Gastroesophageal sphincter (tissue), 4 donors: Measurements from ENCODE around the gene IBA57. TPM values are rescaled to one million over a fixed set of nuclear protein-coding genes. Genes with fewer than 3 reads are reported as not detected.
"Not testable (repeated sequence)": the region's sequence is repeated elsewhere in the genome, so short reads cannot be mapped to it uniquely, and the experiment has no call there.

Experiments
- ATAC-seq: fragments of 150-250 bp; one replicate; pipeline ENCODE4 v1.9.1; 2016; ENCODE audit warnings: mild to moderate bottlenecking, moderate library complexity
- H3K27ac ChIP-seq, 4 donors: fragments of 200-600 bp; sonication (generic) in 3 of 4; 1 replicate in 3 of 4; 2 replicates in 1 of 4; pipeline ENCODE4 v1.5.1; 2016 to 2019
- H3K27me3 ChIP-seq: fragments of 200-600 bp; sonication (generic); one replicate; pipeline ENCODE4 v1.5.1; 2019
- H3K36me3 ChIP-seq, 2 donors: fragments of 200-600 bp; sonication (generic); one replicate each; pipeline ENCODE4 v1.5.1; 2019; ENCODE audit warnings: control low read depth in 1 of 2
- H3K4me1 ChIP-seq, 3 donors: fragments of 200-600 bp; sonication (generic); 1 replicate in 2 of 3; 2 replicates in 1 of 3; pipeline ENCODE4 v1.5.1; 2016 to 2019; ENCODE audit warnings: control low read depth in 2 of 3
- H3K4me3 ChIP-seq, 2 donors: fragments of 200-600 bp; sonication (generic); one replicate each; pipeline ENCODE4 v1.5.1; 2019; ENCODE audit warnings: mild to moderate bottlenecking in 1 of 2, moderate library complexity in 1 of 2
- H3K9me3 ChIP-seq, 3 donors: fragments of 200-600 bp; sonication (generic); one replicate each; pipeline ENCODE4 v1.5.1; 2017 to 2019; ENCODE audit warnings: control low read depth in 2 of 3
- EP300 ChIP-seq: sonication (generic); formaldehyde crosslinking; IDR thresholded peaks from one replicate; pipeline ENCODE4 v1.6.1; 2017; ENCODE audit warnings: antibody characterized with exemption, mild to moderate bottlenecking
- POLR2A ChIP-seq, 2 donors: fragments of 450-650 bp; IDR thresholded peaks; one replicate each; pipeline ENCODE4 v1.6.1; 2017; ENCODE audit warnings: antibody characterized with exemption in 2 of 2, mild to moderate bottlenecking in 2 of 2, moderate library complexity in 1 of 2
- POLR2AphosphoS5 ChIP-seq: sonication (generic); formaldehyde crosslinking; IDR thresholded peaks from one replicate; pipeline ENCODE4 v1.6.1; 2017; ENCODE audit warnings: antibody characterized with exemption
- WGBS, 2 donors: methylation state at CpG; one replicate each; pipeline ENCODE4 v1.1.5; 2018; ENCODE audit warnings: low coverage in 1 of 2; 5-methylcytosine and 5-hydroxymethylcytosine counted together
- total RNA-seq, 4 donors: library from RNA; depleted of rRNA; stranded (reverse); fragments of >200 nt; gene quantifications; one replicate each; pipeline ENCODE4 v1.1.0, GENCODE V29; 2016
- TF ChIP-seq, protein P1 (sequence below), 4 experiments: fragments of 200-600 bp in 2 of 4; fragments of 450-650 bp in 2 of 4; sonication (generic) in 1 of 4; IDR thresholded peaks; one replicate each; pipeline ENCODE4 v1.5.1; 2017 to 2019; ENCODE audit warnings: antibody characterized with exemption in 4 of 4, mild to moderate bottlenecking in 2 of 4, moderate library complexity in 2 of 4

Gene IBA57
- total RNA-seq, 4 donors from 2014 or later = 4.2 to 11.3 (median 7.4) TPM

DNA sequence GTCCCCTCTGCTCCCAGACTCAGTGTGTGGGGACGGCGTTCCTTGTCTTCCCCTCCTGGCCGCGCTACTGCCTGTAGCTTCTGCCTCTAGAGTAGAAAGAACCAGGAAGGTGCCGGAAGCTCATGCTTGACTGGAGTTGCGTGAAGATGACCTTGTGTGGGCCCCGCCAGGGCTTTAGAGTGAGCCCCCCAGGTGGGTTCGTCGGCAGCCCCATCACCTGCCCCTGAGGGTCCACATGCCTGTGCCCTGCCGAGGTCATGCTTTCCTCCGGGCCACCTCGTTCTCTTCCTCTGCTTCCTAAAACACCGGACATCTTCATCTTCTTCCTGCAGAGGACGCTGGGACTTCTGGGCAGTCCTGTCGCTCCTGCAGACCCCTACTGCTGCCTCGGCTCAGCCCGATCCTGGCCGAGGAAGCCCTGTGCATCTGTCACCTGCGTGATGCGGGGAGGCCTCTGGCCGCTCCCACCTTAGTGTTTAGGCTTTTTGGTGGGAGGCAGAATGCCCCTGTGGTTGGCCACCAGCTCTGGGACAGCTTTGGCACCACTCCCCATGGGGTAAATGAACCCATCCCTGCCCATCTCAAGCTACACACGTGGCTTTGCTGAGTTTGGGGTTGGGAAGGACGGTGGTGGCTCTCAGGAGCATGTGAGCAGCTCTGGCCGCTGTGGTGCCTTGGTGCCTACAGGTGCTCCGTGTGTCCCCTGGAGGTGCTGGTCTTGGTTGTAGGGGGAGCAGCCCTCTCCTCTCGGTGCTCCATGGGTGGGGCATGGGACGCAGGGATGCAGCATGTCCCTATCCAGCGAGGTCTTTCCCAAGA is 54.6 kb downstream of the IBA57 start:
- TF ChIP-seq POLR2AphosphoS5 (no peak), EP300 (no peak), POLR2A (IDR thresholded peaks at IDR 0.05) (no peak)
- TF ChIP-seq, protein P1, sequence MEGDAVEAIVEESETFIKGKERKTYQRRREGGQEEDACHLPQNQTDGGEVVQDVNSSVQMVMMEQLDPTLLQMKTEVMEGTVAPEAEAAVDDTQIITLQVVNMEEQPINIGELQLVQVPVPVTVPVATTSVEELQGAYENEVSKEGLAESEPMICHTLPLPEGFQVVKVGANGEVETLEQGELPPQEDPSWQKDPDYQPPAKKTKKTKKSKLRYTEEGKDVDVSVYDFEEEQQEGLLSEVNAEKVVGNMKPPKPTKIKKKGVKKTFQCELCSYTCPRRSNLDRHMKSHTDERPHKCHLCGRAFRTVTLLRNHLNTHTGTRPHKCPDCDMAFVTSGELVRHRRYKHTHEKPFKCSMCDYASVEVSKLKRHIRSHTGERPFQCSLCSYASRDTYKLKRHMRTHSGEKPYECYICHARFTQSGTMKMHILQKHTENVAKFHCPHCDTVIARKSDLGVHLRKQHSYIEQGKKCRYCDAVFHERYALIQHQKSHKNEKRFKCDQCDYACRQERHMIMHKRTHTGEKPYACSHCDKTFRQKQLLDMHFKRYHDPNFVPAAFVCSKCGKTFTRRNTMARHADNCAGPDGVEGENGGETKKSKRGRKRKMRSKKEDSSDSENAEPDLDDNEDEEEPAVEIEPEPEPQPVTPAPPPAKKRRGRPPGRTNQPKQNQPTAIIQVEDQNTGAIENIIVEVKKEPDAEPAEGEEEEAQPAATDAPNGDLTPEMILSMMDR (IDR thresholded peaks at IDR 0.05) = no peak
- H3K36me3 ChIP-seq = peaks cover 0 to 39% of the 10 kb centered on the region in 2 donors
- no peak overlapping the region for H3K4me3 ChIP-seq
- H3K27me3 ChIP-seq = no peaks in the 10 kb centered on the region
- WGBS, 2 donors = 80 to 92% methylated on average over 2 to 9 of the region's 28 CpGs
- no peak for ATAC-seq
- H3K27ac ChIP-seq = no peak overlapping the region
- no peaks in the 10 kb centered on the region for H3K4me1 ChIP-seq
- peaks cover 0 to 15% (median 0%) of the 10 kb centered on the region in 3 donors for H3K9me3 ChIP-seq

DNA sequence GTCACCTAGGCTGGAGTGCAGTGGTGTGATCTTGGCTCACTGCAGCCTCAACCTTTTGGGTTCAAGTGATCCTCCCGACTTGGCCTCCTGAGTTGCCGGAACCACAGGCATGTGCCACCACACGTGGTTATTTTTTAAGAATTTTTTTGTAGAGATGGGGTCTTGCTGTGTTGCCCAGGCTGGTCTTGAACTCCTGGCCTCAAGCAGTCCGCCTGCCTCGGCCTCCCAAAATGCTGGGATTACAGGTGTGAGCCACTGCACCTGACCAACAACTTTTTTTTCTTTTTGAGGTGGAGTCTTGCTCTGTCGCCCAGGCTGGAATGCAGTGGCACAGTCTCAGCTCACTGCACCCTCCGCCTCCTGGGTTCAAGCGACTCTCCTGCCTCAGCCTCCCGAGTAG is 55.5 kb downstream of the IBA57 start:
- ATAC-seq = not testable (repeated sequence)

DNA sequence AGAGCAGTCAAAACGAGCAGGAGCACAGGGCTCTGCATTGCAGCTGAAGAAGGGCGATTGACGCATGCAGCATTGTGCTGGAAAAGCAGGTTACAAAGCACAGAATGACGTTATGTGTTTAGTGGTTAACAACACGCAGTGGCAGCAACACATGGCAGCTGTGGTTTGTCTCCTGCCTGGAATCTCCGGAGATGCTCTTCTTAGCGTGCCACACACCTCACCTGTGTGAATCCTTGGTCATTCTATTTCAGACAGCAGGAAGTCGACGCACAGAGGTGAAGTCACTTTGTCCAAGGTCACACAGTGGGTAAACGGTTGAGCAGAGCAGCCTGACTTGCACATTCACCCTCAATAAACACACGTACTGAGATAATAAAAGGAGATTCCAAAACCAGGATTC is 56.9 kb downstream of the IBA57 start:
- Histone ChIP-seq H3K27me3 (no peaks in the 10 kb centered on the region), H3K4me3 (no peak overlapping the region), H3K27ac (no peak overlapping the region), H3K4me1 (no peaks in the 10 kb centered on the region), H3K36me3 (peaks cover 0 to 40% of the 10 kb centered on the region in 2 donors), H3K9me3 (peaks cover 0 to 21% (median 0%) of the 10 kb centered on the region in 3 donors)
- TF ChIP-seq POLR2AphosphoS5 = no peak
- TF ChIP-seq EP300 = no peak
- no peak for TF ChIP-seq POLR2A (IDR thresholded peaks at IDR 0.05)
- TF ChIP-seq, protein P1 (IDR thresholded peaks at IDR 0.05) = no peak
- 73 to 83% methylated on average over 11 of the region's 11 CpGs for WGBS, 2 donors
- ATAC-seq = no peak

More for the DNA sequence above, 55.5 kb downstream of the IBA57 start:
- not testable (repeated sequence) for H3K4me1 ChIP-seq, H3K27ac ChIP-seq, H3K27me3 ChIP-seq, H3K4me3 ChIP-seq
- peaks cover 0 to 45% of the 10 kb centered on the region in 2 donors for H3K36me3 ChIP-seq
- WGBS, 2 donors = 95% methylated on average over 8 of the region's 9 CpGs; no CpG with 5 or more reads in 1 of the 2 donors
- peaks cover 0 to 21% (median 0%) of the 10 kb centered on the region in 3 donors for H3K9me3 ChIP-seq

DNA sequence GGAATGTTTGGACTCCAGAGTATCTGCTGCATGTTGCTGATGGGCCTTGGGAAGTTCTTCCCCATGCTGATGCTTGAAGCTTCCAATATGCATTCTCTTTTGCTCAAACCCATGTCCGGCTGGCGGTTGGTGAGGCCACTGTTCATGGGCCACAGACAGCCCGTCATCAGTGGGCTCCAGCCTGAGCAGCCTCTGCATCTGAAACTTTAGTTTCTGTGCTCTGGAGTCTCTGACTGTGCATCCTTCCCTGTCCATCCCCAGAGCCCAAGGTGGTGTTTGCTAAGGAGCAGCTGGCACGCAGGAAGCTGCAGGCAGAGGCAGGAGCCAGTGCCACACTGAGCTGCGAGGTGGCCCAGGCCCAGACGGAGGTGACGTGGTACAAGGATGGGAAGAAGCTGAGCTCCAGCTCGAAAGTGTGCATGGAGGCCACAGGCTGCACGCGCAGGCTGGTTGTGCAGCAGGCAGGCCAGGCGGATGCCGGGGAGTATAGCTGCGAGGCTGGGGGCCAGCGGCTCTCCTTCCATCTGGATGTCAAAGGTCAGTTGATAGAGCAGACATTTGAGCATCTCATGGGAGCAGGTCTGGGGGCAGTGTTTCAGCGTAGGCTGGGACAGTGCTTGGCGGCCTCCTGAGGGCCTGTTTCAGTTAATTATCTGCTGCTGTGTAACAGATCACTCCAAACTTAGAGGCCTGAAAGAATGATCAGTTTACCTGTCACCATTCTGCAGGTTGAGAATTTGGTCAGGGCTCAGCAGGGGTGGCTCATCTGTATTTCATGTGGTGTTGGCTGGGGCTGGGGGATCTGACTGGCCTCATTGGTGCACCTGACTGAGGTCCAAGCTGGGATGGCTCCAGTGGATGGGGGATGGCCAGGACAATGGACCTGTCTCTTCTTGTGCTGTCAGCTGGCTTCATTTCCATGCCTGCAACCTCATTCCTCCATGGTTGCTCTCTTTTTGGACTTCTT is 58.9 kb downstream of the IBA57 start:
- Histone ChIP-seq H3K9me3 (peaks cover 0 to 21% (median 0%) of the 10 kb centered on the region in 3 donors), H3K27ac (no peak overlapping the region), H3K27me3 (no peaks in the 10 kb centered on the region), H3K4me3 (no peak overlapping the region), H3K36me3 (peaks cover 0 to 30% of the 10 kb centered on the region in 2 donors), H3K4me1 (no peaks in the 10 kb centered on the region)
- TF ChIP-seq POLR2A (IDR thresholded peaks at IDR 0.05) = no peak
- no peak for TF ChIP-seq EP300
- no peak for TF ChIP-seq POLR2AphosphoS5
- TF ChIP-seq, protein P1 (IDR thresholded peaks at IDR 0.05) = no peak
- no peak for ATAC-seq
- 80% methylated on average over 1 of the region's 16 CpGs; no CpG with 5 or more reads in 1 of the 2 donors for WGBS, 2 donors

DNA sequence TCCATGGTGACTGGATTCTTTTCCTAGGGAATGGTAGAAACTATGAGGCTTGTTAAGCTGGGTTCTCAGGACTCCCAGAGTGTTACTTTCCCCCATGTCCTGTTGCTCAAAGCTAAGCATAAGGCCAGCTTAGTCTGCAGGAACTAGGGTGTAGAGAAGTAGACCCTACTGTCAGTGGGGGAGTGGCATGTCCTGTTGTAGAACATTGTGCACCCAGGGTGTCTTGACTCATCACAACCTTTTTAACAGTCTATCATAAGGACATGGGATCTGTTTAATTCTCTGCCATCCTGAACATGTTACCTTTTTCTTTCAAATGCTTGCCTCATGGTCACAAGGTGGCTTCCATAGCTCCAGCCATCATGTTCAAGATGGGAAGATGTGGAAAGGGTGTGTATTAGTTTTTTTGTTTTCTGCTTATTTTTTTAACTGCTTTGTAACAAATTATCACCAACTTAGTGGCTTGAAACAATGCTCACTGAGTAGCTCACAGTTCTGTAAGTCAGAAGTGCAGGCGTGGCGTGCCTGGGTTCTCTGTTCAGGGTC is 59.6 kb downstream of the IBA57 start:
- no peak for TF ChIP-seq POLR2AphosphoS5
- no peak for TF ChIP-seq EP300
- TF ChIP-seq, protein P1 (IDR thresholded peaks at IDR 0.05) = no peak
- no peak for TF ChIP-seq POLR2A (IDR thresholded peaks at IDR 0.05)
- no peaks in the 10 kb centered on the region for H3K27me3 ChIP-seq
- no peak overlapping the region for H3K27ac ChIP-seq
- no peaks in the 10 kb centered on the region for H3K4me1 ChIP-seq
- peaks cover 0 to 22% of the 10 kb centered on the region in 2 donors for H3K36me3 ChIP-seq
- H3K4me3 ChIP-seq = no peak overlapping the region
- no peak for ATAC-seq
- WGBS, 2 donors = 0% methylated on average over 2 of the region's 2 CpGs
- H3K9me3 ChIP-seq = peaks cover 0 to 21% (median 0%) of the 10 kb centered on the region in 3 donors
